Karpas-422 (cell line): ENCODE results near the gene CDY2B. TPM values are rescaled to one million over a fixed set of nuclear protein-coding genes. Genes with fewer than 3 reads are reported as not detected.
"Not testable (repeated sequence)": the region's sequence is repeated elsewhere in the genome, so short reads cannot be mapped to it uniquely, and the experiment has no call there.

ENCODE experiments used
- DNase-seq: peaks from one replicate; pipeline ENCODE4 v3.0.0-alpha.2; 2015
- H2AFZ ChIP-seq: fragments of 200-600 bp; sonication (generic); 2 replicates; pipeline ENCODE4 v1.6.1; 2014; ENCODE audit warnings: antibody characterized with exemption, low read length, mixed read lengths
- H3K27ac ChIP-seq: fragments of 200-600 bp; sonication (generic); 2 replicates; pipeline ENCODE4 v1.5.1; 2014; ENCODE audit warnings: mild to moderate bottlenecking, low read length, moderate library complexity
- H3K27me3 ChIP-seq: fragments of 200-600 bp; sonication (generic); 2 replicates; pipeline ENCODE4 v1.6.1; 2014; ENCODE audit warnings: low read length, mixed read lengths
- H3K36me3 ChIP-seq: fragments of 200-600 bp; sonication (generic); 2 replicates; pipeline ENCODE4 v1.6.1; 2014; ENCODE audit warnings: low read length, mixed read lengths; ENCODE audit not compliant: insufficient read depth
- H3K4me1 ChIP-seq: fragments of 200-600 bp; sonication (generic); 2 replicates; pipeline ENCODE4 v1.6.1; 2014; ENCODE audit warnings: mild to moderate bottlenecking, low read length, mixed read lengths
- H3K4me2 ChIP-seq: fragments of 200-600 bp; sonication (generic); 2 replicates; pipeline ENCODE4 v1.6.1; 2014; ENCODE audit warnings: low read length, low read depth, mild to moderate bottlenecking; ENCODE audit not compliant: poor library complexity, severe bottlenecking
- H3K4me3 ChIP-seq: fragments of 200-600 bp; sonication (generic); 2 replicates; pipeline ENCODE4 v1.5.1; 2014; ENCODE audit warnings: mild to moderate bottlenecking, antibody characterized with exemption, low read length, mixed read lengths
- H3K79me2 ChIP-seq: fragments of 200-600 bp; sonication (generic); 2 replicates; pipeline ENCODE4 v1.6.1; 2014; ENCODE audit warnings: mild to moderate bottlenecking, low read length, mixed read lengths
- H3K9ac ChIP-seq: fragments of 200-600 bp; sonication (generic); 2 replicates; pipeline ENCODE4 v1.6.0; 2014; ENCODE audit warnings: low read length
- H3K9me2 ChIP-seq: fragments of 200-600 bp; sonication (generic), shearing (Covaris generic); replicated peaks from 2 replicates; pipeline ENCODE4 v1.6.0; 2014; ENCODE audit warnings: mild to moderate bottlenecking, low read length, moderate library complexity; ENCODE audit not compliant: insufficient read depth
- H3K9me3 ChIP-seq: fragments of 300-700, 200-600 bp; sonication (generic); 2 replicates; pipeline ENCODE4 v1.6.1; 2014; ENCODE audit warnings: low read length, mixed read lengths
- H4K20me1 ChIP-seq: fragments of 200-600 bp; sonication (generic); 2 replicates; pipeline ENCODE4 v1.6.1; 2014; ENCODE audit warnings: mild to moderate bottlenecking, antibody characterized with exemption, low read length, low read depth; ENCODE audit not compliant: insufficient read depth
- total RNA-seq: library from RNA; depleted of rRNA; stranded (reverse); fragments of >200 nt; shearing (Covaris generic); gene quantifications from 2 replicates; pipeline ENCODE4 v1.2.3, GENCODE V29; 2014; ENCODE audit warnings: low replicate concordance; rRNA removed

CDY2B gene
- not detected in 2 replicates for total RNA-seq

GRCh38 chrY:17880120-17880519 is at the start of gene CDY2B:
Gene CDY2B, minus strand, starts transcription at chrY:17880220. Its CDS starts 328 bp downstream, at chrY:17879892.
- not testable (repeated sequence) for H3K4me1 ChIP-seq, H3K27ac ChIP-seq, H3K9ac ChIP-seq, H3K4me2 ChIP-seq, H3K4me3 ChIP-seq, H3K36me3 ChIP-seq, H2AFZ ChIP-seq, DNase-seq, H3K79me2 ChIP-seq, H3K9me3 ChIP-seq, H3K9me2 ChIP-seq, H3K27me3 ChIP-seq, H4K20me1 ChIP-seq

- not testable (repeated sequence) for H3K79me2 ChIP-seq, H3K4me3 ChIP-seq, H2AFZ ChIP-seq, H3K4me1 ChIP-seq, H3K27me3 ChIP-seq, H3K9me2 ChIP-seq, H3K4me2 ChIP-seq, H3K36me3 ChIP-seq, H3K9ac ChIP-seq, DNase-seq, H3K27ac ChIP-seq, H4K20me1 ChIP-seq, H3K9me3 ChIP-seq
Observed at GRCh38 chrY:17908009-17908408, 28.0 kb upstream of the CDY2B start.

- H3K9ac ChIP-seq, DNase-seq, H3K4me1 ChIP-seq, H3K4me2 ChIP-seq, H3K9me2 ChIP-seq, H3K4me3 ChIP-seq, H3K27ac ChIP-seq, H3K27me3 ChIP-seq, H3K79me2 ChIP-seq, H3K36me3 ChIP-seq, H3K9me3 ChIP-seq, H2AFZ ChIP-seq, H4K20me1 ChIP-seq: not testable (repeated sequence)
Observed at GRCh38 chrY:17907351-17907750, 27.3 kb upstream of the CDY2B start.

- H3K27me3 ChIP-seq, H3K9me2 ChIP-seq, H3K9ac ChIP-seq, H2AFZ ChIP-seq, H4K20me1 ChIP-seq, H3K79me2 ChIP-seq, H3K27ac ChIP-seq, H3K36me3 ChIP-seq, H3K9me3 ChIP-seq, H3K4me1 ChIP-seq, H3K4me2 ChIP-seq, DNase-seq, H3K4me3 ChIP-seq: not testable (repeated sequence)
Observed at GRCh38 chrY:17881697-17882096, 1.7 kb upstream of the CDY2B start.

GRCh38 chrY:17876767-17877166 is 3.3 kb downstream of the CDY2B start:
- H4K20me1 ChIP-seq, H3K9me2 ChIP-seq, H3K4me2 ChIP-seq, H2AFZ ChIP-seq, H3K4me1 ChIP-seq, H3K9me3 ChIP-seq, DNase-seq, H3K27me3 ChIP-seq, H3K9ac ChIP-seq, H3K36me3 ChIP-seq, H3K27ac ChIP-seq, H3K4me3 ChIP-seq, H3K79me2 ChIP-seq: not testable (repeated sequence)

GRCh38 chrY:17875401-17875800 is 4.6 kb downstream of the CDY2B start:
- H3K4me2 ChIP-seq, H4K20me1 ChIP-seq, H3K9ac ChIP-seq, H3K4me3 ChIP-seq, H3K9me2 ChIP-seq, H3K9me3 ChIP-seq, DNase-seq, H3K27me3 ChIP-seq, H3K27ac ChIP-seq, H2AFZ ChIP-seq, H3K79me2 ChIP-seq, H3K36me3 ChIP-seq, H3K4me1 ChIP-seq: not testable (repeated sequence)

GRCh38 chrY:17871194-17871903 is 8.7 kb downstream of the CDY2B start:
- not testable (repeated sequence) for H3K9me3 ChIP-seq, H3K9me2 ChIP-seq, H4K20me1 ChIP-seq, H3K4me3 ChIP-seq, H3K27ac ChIP-seq, H3K27me3 ChIP-seq, DNase-seq, H3K9ac ChIP-seq, H3K4me1 ChIP-seq, H3K4me2 ChIP-seq, H3K36me3 ChIP-seq, H2AFZ ChIP-seq, H3K79me2 ChIP-seq

GRCh38 chrY:17870737-17871136 is 9.3 kb downstream of the CDY2B start:
- H3K4me3 ChIP-seq, H2AFZ ChIP-seq, H4K20me1 ChIP-seq, H3K4me1 ChIP-seq, H3K9me3 ChIP-seq, H3K27me3 ChIP-seq, H3K27ac ChIP-seq, H3K36me3 ChIP-seq, H3K9ac ChIP-seq, H3K9me2 ChIP-seq, DNase-seq, H3K79me2 ChIP-seq, H3K4me2 ChIP-seq: not testable (repeated sequence)

GRCh38 chrY:17867850-17868249 is 12.2 kb downstream of the CDY2B start:
- H3K79me2 ChIP-seq, H3K9me2 ChIP-seq, DNase-seq, H3K9me3 ChIP-seq, H3K4me2 ChIP-seq, H4K20me1 ChIP-seq, H3K9ac ChIP-seq, H3K27me3 ChIP-seq, H3K36me3 ChIP-seq, H3K27ac ChIP-seq, H2AFZ ChIP-seq, H3K4me3 ChIP-seq, H3K4me1 ChIP-seq: not testable (repeated sequence)
